NOMO-1 treated with dmso at 0.1 percent for 144 hours (cell line): ENCODE data around the gene ARMC3.
"Not testable (repeated sequence)": the region's sequence is repeated elsewhere in the genome, so short reads cannot be mapped to it uniquely, and the experiment has no call there.

ENCODE experiments used
- DNase-seq: peaks from one replicate; lab custom pipeline; 2025; ENCODE audit not compliant: unreplicated experiment; lab: John Stamatoyannopoulos, UW

ARMC3 gene, protein sequence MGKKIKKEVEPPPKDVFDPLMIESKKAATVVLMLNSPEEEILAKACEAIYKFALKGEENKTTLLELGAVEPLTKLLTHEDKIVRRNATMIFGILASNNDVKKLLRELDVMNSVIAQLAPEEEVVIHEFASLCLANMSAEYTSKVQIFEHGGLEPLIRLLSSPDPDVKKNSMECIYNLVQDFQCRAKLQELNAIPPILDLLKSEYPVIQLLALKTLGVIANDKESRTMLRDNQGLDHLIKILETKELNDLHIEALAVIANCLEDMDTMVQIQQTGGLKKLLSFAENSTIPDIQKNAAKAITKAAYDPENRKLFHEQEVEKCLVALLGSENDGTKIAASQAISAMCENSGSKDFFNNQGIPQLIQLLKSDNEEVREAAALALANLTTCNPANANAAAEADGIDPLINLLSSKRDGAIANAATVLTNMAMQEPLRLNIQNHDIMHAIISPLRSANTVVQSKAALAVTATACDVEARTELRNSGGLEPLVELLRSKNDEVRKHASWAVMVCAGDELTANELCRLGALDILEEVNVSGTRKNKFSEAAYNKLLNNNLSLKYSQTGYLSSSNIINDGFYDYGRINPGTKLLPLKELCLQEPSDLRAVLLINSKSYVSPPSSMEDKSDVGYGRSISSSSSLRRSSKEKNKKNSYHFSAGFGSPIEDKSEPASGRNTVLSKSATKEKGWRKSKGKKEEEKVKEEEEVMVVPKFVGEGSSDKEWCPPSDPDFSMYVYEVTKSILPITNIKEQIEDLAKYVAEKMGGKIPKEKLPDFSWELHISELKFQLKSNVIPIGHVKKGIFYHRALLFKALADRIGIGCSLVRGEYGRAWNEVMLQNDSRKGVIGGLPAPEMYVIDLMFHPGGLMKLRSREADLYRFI

GRCh38 chr10:22927661-22928403 is at the start of gene ARMC3:
TSS of gene ARMC3 (plus strand) at chr10:22928053. CDS start at chr10:22931997, 3,944 bp downstream.
- peak; percentile 6 for DNase-seq

- DNase-seq = no peak
Observed at GRCh38 chr10:22891797-22892196, 36.1 kb upstream of the ARMC3 start.

DNA sequence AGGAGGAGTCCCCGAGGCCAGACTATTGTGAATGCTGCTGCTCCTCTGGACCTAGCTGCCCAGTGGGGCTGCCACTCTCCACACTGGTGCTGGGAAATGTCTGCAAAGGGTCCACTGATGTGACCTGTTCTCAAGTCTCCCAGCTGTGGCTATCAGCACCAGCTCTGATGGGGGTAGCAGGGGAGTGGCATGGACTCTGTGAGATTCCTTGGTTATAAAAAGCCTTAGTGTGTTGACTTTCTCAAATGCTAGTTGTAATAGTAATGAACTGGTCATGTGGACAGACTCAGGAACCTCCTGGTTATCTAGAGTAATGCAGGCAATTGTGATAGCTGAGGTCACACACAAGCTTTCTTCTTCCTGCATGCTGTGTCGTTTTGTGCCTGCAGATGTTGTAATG is 34.1 kb upstream of the ARMC3 start:
- DNase-seq = no peak

DNA sequence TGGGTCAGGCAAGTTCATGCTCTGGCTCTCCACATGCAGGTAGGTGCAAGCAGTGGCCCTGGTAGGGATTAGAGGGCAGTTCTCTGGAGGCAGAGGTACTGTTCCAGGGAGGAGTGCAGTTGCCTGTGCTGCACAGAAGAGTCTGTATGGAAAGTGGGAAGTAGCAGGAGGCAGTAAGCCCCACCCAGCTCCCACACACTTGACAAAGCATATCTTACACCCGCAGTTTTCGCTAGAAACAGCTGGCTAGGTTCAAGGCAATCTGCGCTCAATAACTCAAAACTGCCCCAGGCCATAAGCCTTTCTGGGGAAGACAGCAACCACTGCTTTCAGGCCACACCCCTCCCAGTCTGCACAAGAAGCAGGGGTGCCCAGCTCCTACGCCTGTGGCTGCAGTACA is 33.1 kb upstream of the ARMC3 start:
- no peak for DNase-seq

- no peak for DNase-seq
Observed at GRCh38 chr10:22895252-22895651, 32.6 kb upstream of the ARMC3 start.

GRCh38 chr10:22897371-22897770 is 30.5 kb upstream of the ARMC3 start:
- no peak for DNase-seq

DNA sequence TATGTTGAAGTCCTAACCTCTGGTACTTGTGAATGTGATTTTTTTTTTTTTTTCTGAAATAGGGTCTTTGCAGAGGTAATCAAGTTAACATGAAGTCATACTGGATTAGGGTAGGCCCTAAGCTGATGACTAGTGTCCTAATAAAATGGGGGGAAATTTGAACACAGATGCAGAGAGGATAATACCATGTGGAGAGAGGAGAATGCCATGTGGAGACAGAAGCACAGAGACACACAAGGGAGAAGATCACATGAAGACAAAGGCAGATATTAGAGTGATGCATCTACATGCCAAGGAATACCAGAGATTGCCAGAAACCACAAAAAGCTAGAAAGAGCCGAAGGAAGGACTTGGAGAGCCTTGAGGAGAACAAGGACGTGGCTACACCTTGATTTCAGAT is 28.5 kb upstream of the ARMC3 start:
- DNase-seq = no peak

- no peak for DNase-seq
Observed at GRCh38 chr10:22899775-22900174, 28.1 kb upstream of the ARMC3 start.

- no peak for DNase-seq
Observed at GRCh38 chr10:22900841-22901601, 26.8 kb upstream of the ARMC3 start.

- not testable (repeated sequence) for DNase-seq
Observed at GRCh38 chr10:22902147-22902546, 25.7 kb upstream of the ARMC3 start.

- no peak for DNase-seq
Observed at GRCh38 chr10:22903694-22904093, 24.2 kb upstream of the ARMC3 start.

DNA sequence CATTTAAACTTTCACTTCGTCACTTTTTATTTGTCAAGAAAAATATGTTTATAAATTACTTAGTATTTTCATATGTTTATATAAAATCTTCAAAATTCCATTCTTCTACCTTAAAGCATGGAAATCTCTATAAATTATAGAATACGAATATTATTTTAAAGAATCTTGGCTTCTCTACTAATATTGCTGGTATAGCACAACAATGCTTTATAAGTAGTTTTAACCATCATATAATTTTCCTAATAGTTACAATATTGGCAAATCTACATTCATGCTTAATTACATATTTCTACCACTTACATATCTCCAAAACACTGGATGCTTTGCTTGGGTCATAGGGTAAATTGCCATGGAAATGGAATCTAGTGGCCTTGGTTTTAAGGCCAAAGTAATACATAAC is 21.1 kb upstream of the ARMC3 start:
- no peak for DNase-seq

DNA sequence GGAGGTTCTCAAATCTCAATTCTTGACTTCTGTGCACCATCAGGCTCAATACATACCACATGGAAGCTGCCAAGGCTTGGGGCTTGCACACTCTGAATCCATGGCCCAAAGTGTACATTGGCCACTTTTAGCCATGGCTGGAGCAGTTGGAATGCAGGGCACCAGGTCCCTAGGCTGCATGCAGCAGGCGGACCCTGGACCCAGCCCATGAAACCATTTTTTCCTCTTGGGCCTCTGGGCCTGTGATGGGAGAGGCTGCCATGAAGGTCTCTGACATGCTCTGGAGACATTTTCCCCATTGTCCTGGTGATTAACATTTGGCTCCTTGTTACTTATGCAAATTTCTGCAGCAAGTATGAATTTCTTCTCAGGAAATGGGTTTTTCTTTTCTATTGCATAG is 19.0 kb upstream of the ARMC3 start:
- DNase-seq = no peak

DNA sequence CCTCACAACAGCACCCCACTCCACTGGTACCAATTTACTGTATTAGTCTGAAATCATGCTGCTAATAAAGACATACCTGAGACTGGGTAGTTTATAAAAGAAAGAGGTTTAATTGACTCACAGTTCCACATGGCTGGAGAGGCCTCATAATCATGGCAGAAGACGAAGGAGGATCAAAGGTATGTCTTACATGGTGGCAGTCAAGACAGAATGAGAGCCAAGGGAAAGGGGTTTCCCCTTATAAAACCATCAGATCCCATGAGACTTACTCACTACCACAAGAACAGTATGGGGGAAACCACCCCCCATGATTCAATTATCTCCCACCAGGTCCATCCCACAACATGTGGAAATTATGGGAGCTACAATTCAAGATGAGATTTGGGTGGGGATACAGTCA is 18.2 kb upstream of the ARMC3 start:
- DNase-seq = not testable (repeated sequence)

DNA sequence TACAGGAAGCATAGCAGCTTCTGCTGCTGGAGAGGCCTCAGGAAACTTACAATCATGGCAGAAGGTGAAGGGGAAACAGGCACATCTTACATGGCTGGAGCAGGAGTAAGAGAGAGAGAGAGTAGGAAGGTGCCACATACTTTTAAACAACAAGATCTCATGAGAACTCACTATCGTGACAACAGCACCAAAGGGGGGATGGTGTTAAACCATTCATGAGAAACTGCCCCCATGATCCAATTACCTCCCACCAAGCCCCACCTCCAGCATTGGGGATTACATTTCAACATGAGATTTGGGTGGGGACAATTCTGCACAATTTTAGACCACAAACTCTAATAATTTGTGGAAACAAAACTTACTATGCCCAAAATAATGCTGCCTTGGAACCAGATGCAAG is 16.8 kb upstream of the ARMC3 start:
- no peak for DNase-seq

DNA sequence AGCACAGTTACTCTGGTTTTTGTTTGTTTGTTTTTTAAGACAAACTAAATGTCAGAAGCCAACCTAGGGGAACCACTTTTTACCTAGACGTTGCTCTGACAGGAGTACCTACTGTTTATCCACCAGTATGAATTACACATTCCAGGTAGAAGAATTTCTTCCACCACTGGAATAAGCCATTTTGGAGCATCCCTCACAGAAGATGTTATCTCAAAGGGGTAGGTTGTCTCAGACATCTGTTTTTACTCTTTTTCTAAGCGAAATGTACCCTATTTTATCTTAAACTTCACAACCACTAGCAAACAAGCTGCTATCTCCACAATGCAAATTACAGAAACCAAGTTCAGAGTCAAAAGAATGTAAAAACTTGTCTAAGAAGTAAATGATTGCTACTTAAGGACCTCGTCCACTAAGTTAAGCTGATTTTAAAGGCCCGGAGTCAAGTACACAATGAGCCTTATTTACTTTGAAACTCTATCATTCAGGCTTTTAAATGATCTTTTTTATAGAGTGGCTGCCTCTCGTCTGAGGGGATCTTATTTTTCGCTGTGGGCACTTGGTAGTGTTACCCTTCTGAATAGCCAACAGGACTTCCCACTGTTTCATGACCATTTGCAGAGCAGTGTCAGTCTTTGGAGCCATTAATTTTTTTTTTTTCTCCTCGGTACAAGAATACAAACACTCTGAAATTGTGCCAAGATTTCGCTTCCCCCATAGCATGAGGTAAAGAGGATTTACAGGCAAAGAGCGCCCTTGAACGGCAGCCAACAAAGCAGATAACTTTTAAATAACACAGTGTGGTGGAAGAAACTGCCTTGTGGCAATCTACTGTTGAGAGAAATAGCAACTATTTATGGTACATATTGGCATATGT is 15.7 kb upstream of the ARMC3 start:
- DNase-seq = no peak

DNA sequence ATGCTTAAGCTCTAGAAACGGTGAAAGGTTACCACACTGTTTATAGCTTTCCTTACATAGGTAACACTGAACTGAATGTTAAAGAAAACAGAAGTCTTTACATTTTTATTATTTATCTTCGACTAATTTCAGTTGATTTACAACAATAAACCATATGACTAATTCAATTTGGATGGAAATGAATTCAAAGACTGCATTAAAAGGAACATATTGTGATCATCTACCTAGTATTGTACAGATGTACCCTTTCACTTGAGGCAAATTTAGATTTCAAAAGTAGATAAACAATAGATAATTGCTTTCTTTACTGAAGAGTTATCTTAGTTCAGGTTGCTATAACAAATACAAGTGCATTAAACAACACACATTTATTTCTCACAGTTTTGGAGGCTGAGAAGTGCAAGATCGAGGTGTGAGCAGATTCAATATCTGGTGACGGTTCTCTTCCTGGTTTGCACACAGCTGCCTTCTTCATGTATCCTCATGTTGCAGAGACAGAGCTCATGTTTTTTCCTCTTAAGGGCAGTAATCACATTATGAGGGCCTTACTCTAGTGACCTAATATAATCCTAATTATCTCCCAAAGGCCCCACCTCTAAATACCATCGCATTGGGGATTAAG is 15.0 kb upstream of the ARMC3 start:
- DNase-seq = no peak

GRCh38 chr10:22913474-22914092 is 14.3 kb upstream of the ARMC3 start:
- no peak for DNase-seq

- DNase-seq = no peak
Observed at GRCh38 chr10:22915314-22915713, 12.5 kb upstream of the ARMC3 start.
